ENCODE results near the gene F11.
"Not testable (repeated sequence)": the region's sequence is repeated elsewhere in the genome, so short reads cannot be mapped to it uniquely, and the experiment has no call there.

Gene F11

DNA sequence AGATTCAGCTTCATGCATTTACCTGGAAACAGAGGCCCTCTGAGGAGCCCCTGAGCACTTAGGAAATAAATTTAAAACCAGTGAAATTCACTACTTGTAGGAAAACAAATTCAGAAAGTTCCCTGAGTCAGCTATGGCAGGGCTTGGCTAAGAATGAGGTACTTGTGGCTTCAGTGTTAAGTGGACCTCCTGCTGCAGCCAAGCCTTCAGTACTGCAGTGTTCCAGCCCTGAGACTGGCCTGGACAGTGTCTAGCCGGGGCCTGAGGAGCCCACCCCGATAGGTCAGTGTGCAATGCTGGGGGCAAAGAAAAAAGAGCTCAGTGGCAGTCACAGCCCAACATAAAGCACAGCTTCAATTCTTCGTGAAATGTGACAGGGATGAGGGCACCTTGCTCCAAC is 41.9 kb downstream of the F11 start:
- H2AFZ ChIP-seq (ENCODE audit: low read depth, low read length), result no peak overlapping the region
- H3K9me3 ChIP-seq (ENCODE audit: insufficient read depth, low read length), result no peaks in the 10 kb centered on the region
- H3K4me1 ChIP-seq (ENCODE audit: low read length), result no peaks in the 10 kb centered on the region
- no peak overlapping the region for H3K4me3 ChIP-seq (ENCODE audit: low read length)
- TF ChIP-seq, protein P1, sequence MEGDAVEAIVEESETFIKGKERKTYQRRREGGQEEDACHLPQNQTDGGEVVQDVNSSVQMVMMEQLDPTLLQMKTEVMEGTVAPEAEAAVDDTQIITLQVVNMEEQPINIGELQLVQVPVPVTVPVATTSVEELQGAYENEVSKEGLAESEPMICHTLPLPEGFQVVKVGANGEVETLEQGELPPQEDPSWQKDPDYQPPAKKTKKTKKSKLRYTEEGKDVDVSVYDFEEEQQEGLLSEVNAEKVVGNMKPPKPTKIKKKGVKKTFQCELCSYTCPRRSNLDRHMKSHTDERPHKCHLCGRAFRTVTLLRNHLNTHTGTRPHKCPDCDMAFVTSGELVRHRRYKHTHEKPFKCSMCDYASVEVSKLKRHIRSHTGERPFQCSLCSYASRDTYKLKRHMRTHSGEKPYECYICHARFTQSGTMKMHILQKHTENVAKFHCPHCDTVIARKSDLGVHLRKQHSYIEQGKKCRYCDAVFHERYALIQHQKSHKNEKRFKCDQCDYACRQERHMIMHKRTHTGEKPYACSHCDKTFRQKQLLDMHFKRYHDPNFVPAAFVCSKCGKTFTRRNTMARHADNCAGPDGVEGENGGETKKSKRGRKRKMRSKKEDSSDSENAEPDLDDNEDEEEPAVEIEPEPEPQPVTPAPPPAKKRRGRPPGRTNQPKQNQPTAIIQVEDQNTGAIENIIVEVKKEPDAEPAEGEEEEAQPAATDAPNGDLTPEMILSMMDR (IDR thresholded peaks at IDR 0.05; ENCODE audit: low read depth, low read length), result no peak
- TF ChIP-seq EZH2phosphoT487 (IDR thresholded peaks at IDR 0.05; ENCODE audit: low read depth), result no peak
- H4K20me1 ChIP-seq (ENCODE audit: insufficient read depth, low read length), result no peaks in the 10 kb centered on the region
- H3K27me3 ChIP-seq (ENCODE audit: low read depth, low read length), result no peaks in the 10 kb centered on the region
- no peak overlapping the region for H3K9ac ChIP-seq (ENCODE audit: low read length)
- H3K79me2 ChIP-seq (ENCODE audit: low read length), result no peaks in the 10 kb centered on the region
- H3K36me3 ChIP-seq (replicated peaks; ENCODE audit: low read depth, low read length), result no peaks in the 10 kb centered on the region
- no peak overlapping the region for H3K27ac ChIP-seq (ENCODE audit: low read length)
- H3K4me2 ChIP-seq (ENCODE audit: low read length), result no peak overlapping the region

DNA sequence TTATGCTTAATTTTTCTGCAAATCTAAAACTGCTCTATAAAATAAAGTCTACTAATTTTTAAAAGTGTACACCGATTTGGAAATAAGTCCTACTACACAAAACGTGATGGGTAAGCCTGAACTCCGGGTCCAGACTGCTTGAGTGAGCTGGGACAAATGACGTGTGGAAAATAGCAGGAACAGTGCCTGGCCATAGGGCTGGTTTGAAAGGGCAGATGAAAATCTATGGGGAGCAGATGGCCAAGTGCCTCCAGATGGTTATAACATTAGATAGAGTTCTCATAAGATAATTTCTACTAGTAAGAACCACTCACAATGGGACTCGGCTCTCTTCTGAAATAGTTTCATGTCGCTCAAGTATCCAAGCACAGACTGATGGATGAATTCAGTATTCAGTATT is 52.5 kb downstream of the F11 start:
- Histone ChIP-seq H3K4me3 (ENCODE audit: low read length) (no peak overlapping the region), H3K27ac (ENCODE audit: low read length) (no peak overlapping the region), H3K9me3 (ENCODE audit: insufficient read depth, low read length) (no peaks in the 10 kb centered on the region), H4K20me1 (ENCODE audit: insufficient read depth, low read length) (no peaks in the 10 kb centered on the region), H3K4me2 (ENCODE audit: low read length) (no peak overlapping the region), H3K79me2 (ENCODE audit: low read length) (no peaks in the 10 kb centered on the region), H3K27me3 (ENCODE audit: low read depth, low read length) (no peaks in the 10 kb centered on the region), H3K4me1 (ENCODE audit: low read length) (no peaks in the 10 kb centered on the region), H3K9ac (ENCODE audit: low read length) (no peak overlapping the region), H3K36me3 (replicated peaks; ENCODE audit: low read depth, low read length) (no peaks in the 10 kb centered on the region), H2AFZ (ENCODE audit: low read depth, low read length) (no peak overlapping the region)
- no peak for TF ChIP-seq EZH2phosphoT487 (IDR thresholded peaks at IDR 0.05; ENCODE audit: low read depth)
- TF ChIP-seq, protein P1 (IDR thresholded peaks at IDR 0.05; ENCODE audit: low read depth, low read length), result no peak

DNA sequence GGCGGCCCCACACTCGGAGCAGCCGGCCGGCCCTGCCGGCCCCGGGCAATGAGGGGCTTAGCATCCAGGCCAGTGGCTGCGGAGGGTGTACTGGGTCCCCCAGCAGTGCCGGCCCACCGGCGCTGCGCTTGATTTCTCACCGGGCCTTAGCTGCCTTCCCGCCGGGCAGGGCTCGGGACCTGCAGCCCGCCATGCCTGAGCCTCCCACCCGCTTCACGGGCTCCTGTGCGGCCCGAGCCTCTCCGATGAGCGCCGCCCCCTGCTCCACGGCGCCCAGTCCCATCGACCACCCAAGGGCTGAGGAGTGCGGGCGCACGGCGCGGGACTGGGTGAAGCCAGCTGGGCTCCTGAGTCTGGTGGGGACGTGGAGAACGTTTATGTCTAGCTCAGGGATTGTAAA is 58.7 kb downstream of the F11 start:
- H3K27ac ChIP-seq (ENCODE audit: low read length); H3K79me2 ChIP-seq (ENCODE audit: low read length); H4K20me1 ChIP-seq (ENCODE audit: insufficient read depth, low read length); H3K4me2 ChIP-seq (ENCODE audit: low read length); H3K9ac ChIP-seq (ENCODE audit: low read length); H3K36me3 ChIP-seq (replicated peaks; ENCODE audit: low read depth, low read length); H3K9me3 ChIP-seq (ENCODE audit: insufficient read depth, low read length); H3K4me1 ChIP-seq (ENCODE audit: low read length); H3K4me3 ChIP-seq (ENCODE audit: low read length); H2AFZ ChIP-seq (ENCODE audit: low read depth, low read length); H3K27me3 ChIP-seq (ENCODE audit: low read depth, low read length): not testable (repeated sequence)

DNA sequence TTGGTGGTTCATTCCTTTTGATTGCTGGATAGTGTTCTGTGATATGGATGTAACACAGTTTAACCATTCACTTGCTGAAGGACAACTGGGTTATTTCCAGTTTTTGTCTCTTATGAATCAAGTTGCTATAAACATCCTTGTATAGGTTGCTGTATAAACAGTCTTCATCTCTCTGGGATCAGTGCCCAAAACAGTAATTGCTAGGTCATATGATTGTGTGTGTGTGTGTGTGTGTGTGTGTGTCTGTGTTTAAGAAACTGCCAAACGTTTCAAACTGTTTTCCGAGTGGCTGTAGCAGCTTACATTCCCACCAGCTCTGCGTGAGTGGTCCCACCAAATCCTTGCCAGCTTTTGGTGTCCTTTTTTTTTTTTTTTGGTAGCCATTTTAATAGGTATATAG is 60.4 kb downstream of the F11 start:
- Histone ChIP-seq H3K27ac (ENCODE audit: low read length) (no peak overlapping the region), H3K36me3 (replicated peaks; ENCODE audit: low read depth, low read length) (no peaks in the 10 kb centered on the region), H4K20me1 (ENCODE audit: insufficient read depth, low read length) (no peaks in the 10 kb centered on the region), H3K4me2 (ENCODE audit: low read length) (no peak overlapping the region), H2AFZ (ENCODE audit: low read depth, low read length) (no peak overlapping the region), H3K79me2 (ENCODE audit: low read length) (no peaks in the 10 kb centered on the region), H3K27me3 (ENCODE audit: low read depth, low read length) (no peaks in the 10 kb centered on the region), H3K4me3 (ENCODE audit: low read length) (no peak overlapping the region), H3K4me1 (ENCODE audit: low read length) (no peaks in the 10 kb centered on the region), H3K9me3 (ENCODE audit: insufficient read depth, low read length) (no peaks in the 10 kb centered on the region), H3K9ac (ENCODE audit: low read length) (no peak overlapping the region)
- no peak for TF ChIP-seq EZH2phosphoT487 (IDR thresholded peaks at IDR 0.05; ENCODE audit: low read depth)
- TF ChIP-seq, protein P1 (IDR thresholded peaks at IDR 0.05; ENCODE audit: low read depth, low read length), result no peak

DNA sequence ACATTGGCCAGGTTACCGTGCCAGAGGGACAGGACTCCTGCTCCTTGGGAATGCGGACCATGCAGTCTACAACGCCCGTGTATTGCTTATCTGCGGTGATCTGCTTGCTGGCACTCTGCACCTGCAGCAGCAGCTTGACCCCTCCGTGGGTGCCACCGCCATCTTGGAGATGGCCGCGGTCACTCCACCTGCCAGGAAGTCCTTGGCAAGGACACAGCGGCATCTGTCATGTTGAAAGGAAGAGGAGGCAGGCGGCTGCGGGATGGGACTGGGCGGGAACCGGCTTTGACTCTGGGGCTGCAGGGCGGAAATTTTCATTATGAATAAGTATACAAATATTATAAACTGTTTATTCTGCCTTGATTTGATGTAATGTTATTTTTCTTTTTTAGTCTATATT is 63.4 kb downstream of the F11 start:
- Histone ChIP-seq H2AFZ (ENCODE audit: low read depth, low read length) (no peak overlapping the region), H4K20me1 (ENCODE audit: insufficient read depth, low read length) (no peaks in the 10 kb centered on the region)

More for the DNA sequence above, 63.4 kb downstream of the F11 start:
- H3K9ac ChIP-seq (ENCODE audit: low read length), result no peak overlapping the region
- TF ChIP-seq, protein P1 (IDR thresholded peaks at IDR 0.05; ENCODE audit: low read depth, low read length), result no peak
- TF ChIP-seq EZH2phosphoT487 (IDR thresholded peaks at IDR 0.05; ENCODE audit: low read depth), result no peak
- H3K4me1 ChIP-seq (ENCODE audit: low read length), result no peaks in the 10 kb centered on the region
- no peak overlapping the region for H3K4me3 ChIP-seq (ENCODE audit: low read length)
- no peak overlapping the region for H3K27ac ChIP-seq (ENCODE audit: low read length)
- no peak overlapping the region for H3K4me2 ChIP-seq (ENCODE audit: low read length)
- no peaks in the 10 kb centered on the region for H3K79me2 ChIP-seq (ENCODE audit: low read length)
- no peaks in the 10 kb centered on the region for H3K9me3 ChIP-seq (ENCODE audit: insufficient read depth, low read length)
- no peaks in the 10 kb centered on the region for H3K27me3 ChIP-seq (ENCODE audit: low read depth, low read length)
- no peaks in the 10 kb centered on the region for H3K36me3 ChIP-seq (replicated peaks; ENCODE audit: low read depth, low read length)

Data from OCI-LY3 (cell line).